Kidney epithelial cell (primary cell): ENCODE measurements around the gene UBN1. TPM values are rescaled to one million over a fixed set of nuclear protein-coding genes. Genes with fewer than 3 reads are reported as not detected.

Experiments used
- DNase-seq: peaks from one replicate; pipeline ENCODE4 v3.0.0-alpha.2; 2010; ENCODE audit warnings: low read depth
- H3K27me3 ChIP-seq: 2 replicates; pipeline ENCODE4 v1.6.0; 2011; ENCODE audit warnings: low read length; ENCODE audit not compliant: control insufficient read depth, insufficient read depth
- H3K36me3 ChIP-seq: 2 replicates; pipeline ENCODE4 v1.5.1; 2011; ENCODE audit warnings: low read length; ENCODE audit not compliant: control insufficient read depth, insufficient read depth
- H3K4me3 ChIP-seq: 2 replicates; pipeline ENCODE4 v1.5.1; 2011; ENCODE audit warnings: low read depth, mild to moderate bottlenecking, control low read depth, low read length
- total RNA-seq: library from RNA; depleted of rRNA; stranded (reverse); fragments of >200 nt; gene quantifications from 2 replicates; pipeline ENCODE4 v1.2.3, GENCODE V29; 2015
- TF ChIP-seq, protein P1 (sequence below): IDR thresholded peaks from 2 replicates; pipeline ENCODE4 v1.5.1; 2011; ENCODE audit warnings: mild to moderate bottlenecking, moderate library complexity, low read length, control low read depth, inconsistent platforms; ENCODE audit not compliant: insufficient read depth, poor library complexity, severe bottlenecking

UBN1 gene
- total RNA-seq, 1 donor from 2014 or later, result 33.3 TPM

DNA sequence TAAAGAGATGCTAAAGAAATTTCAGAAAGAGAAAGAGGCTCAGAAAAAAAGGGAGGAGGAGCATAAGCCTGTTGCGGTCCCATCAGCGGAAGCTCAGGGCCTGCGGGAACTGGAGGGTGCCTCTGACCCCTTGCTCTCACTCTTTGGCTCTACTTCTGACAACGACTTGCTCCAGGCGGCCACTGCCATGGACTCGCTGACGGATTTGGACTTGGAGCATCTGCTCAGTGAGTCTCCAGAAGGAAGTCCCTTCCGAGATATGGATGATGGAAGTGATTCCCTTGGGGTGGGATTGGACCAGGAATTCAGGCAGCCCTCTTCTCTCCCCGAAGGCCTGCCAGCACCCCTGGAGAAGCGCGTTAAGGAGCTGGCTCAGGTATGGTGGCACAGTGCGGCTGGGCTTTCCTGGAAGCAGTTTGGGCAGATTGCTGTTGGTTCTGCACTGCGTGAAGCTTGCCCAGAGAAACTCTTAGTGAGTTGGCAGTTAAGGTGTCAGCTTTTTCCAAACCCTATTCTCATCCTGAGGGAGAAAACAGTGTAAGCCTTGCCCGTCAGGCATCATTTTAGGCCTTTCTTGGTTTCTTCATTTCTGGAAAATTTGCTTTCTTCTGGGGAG, 13.6 kb downstream of the UBN1 start:
- TF ChIP-seq, protein P1, sequence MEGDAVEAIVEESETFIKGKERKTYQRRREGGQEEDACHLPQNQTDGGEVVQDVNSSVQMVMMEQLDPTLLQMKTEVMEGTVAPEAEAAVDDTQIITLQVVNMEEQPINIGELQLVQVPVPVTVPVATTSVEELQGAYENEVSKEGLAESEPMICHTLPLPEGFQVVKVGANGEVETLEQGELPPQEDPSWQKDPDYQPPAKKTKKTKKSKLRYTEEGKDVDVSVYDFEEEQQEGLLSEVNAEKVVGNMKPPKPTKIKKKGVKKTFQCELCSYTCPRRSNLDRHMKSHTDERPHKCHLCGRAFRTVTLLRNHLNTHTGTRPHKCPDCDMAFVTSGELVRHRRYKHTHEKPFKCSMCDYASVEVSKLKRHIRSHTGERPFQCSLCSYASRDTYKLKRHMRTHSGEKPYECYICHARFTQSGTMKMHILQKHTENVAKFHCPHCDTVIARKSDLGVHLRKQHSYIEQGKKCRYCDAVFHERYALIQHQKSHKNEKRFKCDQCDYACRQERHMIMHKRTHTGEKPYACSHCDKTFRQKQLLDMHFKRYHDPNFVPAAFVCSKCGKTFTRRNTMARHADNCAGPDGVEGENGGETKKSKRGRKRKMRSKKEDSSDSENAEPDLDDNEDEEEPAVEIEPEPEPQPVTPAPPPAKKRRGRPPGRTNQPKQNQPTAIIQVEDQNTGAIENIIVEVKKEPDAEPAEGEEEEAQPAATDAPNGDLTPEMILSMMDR, result no peak
- Histone ChIP-seq H3K36me3 (no peaks in the 10 kb centered on the region), H3K27me3 (no peaks in the 10 kb centered on the region), H3K4me3 (no peak overlapping the region)
- no peak for DNase-seq

GRCh38 chr16:4862639-4863038, 15.4 kb downstream of the UBN1 start:
- Histone ChIP-seq H3K27me3 (no peaks in the 10 kb centered on the region), H3K36me3 (no peaks in the 10 kb centered on the region), H3K4me3 (no peak overlapping the region)
- no peak for DNase-seq
- TF ChIP-seq, protein P1, result no peak

GRCh38 chr16:4864728-4865127, 17.4 kb downstream of the UBN1 start:
- Histone ChIP-seq H3K27me3 (no peaks in the 10 kb centered on the region), H3K36me3 (no peaks in the 10 kb centered on the region), H3K4me3 (no peak overlapping the region)
- DNase-seq, result no peak
- TF ChIP-seq, protein P1, result no peak

- Histone ChIP-seq H3K4me3 (no peak overlapping the region), H3K27me3 (no peaks in the 10 kb centered on the region), H3K36me3 (peaks cover under 1% of the 10 kb centered on the region)
- no peak for DNase-seq
- TF ChIP-seq, protein P1, result no peak
These were observed 18.1 kb downstream of the UBN1 start for GRCh38 chr16:4865231-4865860.

GRCh38 chr16:4866586-4866985, 19.3 kb downstream of the UBN1 start:
- DNase-seq, result no peak
- Histone ChIP-seq H3K36me3 (peaks cover 4% of the 10 kb centered on the region), H3K4me3 (no peak overlapping the region), H3K27me3 (no peaks in the 10 kb centered on the region)
- TF ChIP-seq, protein P1, result no peak

GRCh38 chr16:4868026-4868425, 20.7 kb downstream of the UBN1 start:
- H3K4me3 ChIP-seq, result no peak overlapping the region
- DNase-seq, result no peak
- TF ChIP-seq, protein P1, result no peak
- peaks cover 4% of the 10 kb centered on the region for H3K36me3 ChIP-seq
- H3K27me3 ChIP-seq, result no peaks in the 10 kb centered on the region
